Measurements from ENCODE around the gene INSL3.

Gene INSL3

DNA sequence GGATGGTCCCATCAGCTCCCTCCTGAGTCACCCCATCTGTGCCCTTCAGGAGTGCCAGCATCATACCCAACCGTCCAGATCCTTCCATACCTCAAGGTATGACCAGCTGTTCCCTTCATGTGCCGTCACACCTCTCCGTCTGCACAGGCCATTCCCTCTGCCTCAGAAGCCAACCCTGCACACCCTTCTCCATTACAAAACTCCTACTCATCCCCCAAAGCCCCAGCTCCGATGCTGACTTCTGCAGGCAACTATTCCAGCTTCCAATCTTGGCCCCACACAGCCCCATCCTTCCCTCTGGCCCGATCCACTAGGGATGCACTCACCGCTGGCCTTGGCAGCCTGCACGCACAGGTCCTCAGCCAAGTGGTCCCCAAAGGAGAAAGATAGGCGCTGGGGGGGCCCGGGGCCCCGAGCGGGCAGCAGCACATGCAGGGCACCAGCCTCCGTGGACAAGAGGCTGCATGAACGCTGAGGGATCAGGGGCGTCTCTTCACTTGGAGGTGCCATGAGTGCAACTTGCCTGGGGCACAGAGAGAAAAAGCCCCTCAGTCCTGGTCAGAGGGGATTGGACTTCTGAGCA lies 22.7 kb upstream of the INSL3 start:
- DNase-seq, result no peak

DNA sequence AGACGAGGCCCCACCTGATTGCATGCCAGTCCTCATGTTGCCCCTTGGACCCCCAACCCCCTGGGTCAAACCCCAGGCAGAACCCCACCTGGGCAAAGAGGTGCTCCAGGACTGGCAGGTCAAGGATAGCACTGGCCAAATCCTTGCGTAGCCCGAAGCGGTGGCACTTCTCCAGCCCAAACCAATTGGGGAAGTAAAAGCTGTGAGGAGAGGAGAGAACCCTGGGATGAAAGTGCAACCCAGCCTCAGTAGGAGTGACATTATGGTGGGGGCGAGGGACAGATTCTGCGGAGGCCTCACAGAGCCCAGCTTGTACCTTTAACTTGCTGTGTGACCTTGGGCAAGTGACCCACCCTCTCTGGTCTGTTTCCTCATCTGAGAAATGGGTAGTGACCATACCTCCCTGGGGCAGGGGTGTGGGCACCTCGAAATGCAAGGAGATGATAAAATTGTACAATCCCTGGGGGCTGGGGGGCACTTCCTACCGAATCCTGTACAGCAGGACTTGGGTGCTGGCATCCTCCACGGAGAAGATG lies 22.0 kb upstream of the INSL3 start:
- no peak for DNase-seq

- no peak for DNase-seq
Measured at GRCh38 chr19:17842663-17843291, 21.5 kb upstream of the INSL3 start.

- no peak for DNase-seq
Measured at GRCh38 chr19:17841810-17842662, 20.7 kb upstream of the INSL3 start.

GRCh38 chr19:17841371-17841809 lies 20.1 kb upstream of the INSL3 start:
- no peak for DNase-seq

GRCh38 chr19:17840019-17840418 lies 18.7 kb upstream of the INSL3 start:
- DNase-seq, result no peak

GRCh38 chr19:17837972-17838371 lies 16.7 kb upstream of the INSL3 start:
- no peak for DNase-seq

GRCh38 chr19:17836530-17836929 lies 15.2 kb upstream of the INSL3 start:
- DNase-seq, result no peak

DNA sequence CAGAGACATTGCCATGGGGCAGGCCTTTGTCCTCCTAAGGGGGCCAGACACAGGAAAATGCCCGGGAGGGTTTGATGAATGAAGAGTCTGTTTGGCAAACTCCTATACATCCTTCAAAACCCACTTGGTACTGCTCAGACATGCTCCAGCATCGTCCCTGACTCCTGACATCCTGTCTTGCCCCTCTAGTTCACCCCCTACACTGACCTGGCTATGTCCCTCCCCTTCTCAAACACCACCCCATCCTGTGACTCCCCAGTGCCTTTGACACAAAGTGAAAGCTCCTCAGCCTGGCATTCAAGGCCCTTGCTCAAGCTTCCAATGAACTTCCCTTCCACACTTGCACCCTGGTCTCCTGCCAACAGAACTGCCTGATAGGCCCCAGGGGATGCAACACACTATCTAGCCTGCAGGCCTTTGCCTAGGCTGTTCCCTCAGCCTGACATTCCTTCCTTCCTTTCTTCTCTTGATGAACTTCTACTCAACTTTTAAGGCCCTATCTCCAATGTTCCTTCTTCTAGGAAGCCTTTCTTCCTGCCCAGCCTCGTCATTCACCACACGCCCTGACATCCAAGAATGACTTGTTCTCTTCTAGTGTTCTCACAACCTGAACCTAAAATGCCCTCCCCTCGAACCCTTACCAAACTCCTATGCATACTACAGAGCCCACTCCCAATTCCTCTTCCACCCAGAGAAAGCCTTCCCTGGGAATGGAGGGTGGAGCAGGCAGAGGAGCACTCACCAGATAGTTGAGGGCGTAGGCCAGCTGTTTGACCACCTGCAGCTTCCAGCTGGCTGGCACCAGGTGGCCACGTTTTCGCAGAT lies 14.1 kb upstream of the INSL3 start:
- DNase-seq, result no peak

DNA sequence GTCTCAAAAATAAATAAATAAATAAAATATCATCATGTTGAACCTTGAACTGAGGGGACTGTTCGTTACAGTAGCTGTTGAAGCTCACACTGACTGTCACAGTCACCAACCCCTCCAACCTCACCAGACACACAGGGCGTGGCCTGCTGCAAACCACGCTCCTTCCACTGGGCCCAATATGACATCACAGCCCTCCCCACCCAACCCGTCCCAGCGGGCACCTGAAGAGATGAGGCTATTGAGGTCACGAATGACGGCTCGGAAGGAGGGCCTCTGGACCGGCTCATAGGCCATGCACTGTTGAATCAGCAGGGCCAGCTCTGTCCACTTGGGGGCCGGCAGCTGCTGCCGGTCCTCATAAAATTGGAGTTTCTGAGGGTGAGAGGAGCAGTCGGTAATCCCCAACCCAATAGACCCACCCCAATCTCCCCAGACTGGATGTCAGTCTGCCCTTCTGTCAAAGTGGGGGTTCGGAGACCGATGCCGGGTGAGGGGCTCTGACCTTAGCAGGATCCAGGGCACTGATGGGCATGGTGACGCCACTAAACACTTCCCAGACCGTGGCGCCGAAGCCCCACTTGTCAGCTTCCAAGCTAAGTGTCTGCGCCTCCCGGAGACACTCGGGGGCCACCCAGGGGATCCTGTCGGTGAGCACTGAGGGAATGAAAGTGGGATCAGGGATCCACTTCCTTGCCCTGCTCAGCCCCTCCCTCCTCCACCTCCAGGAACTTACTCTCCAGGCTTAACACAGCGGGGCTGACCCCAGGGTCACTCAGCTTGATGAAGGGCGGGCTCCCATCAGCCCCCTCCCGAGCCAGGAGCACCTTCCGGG lies 13.2 kb upstream of the INSL3 start:
- DNase-seq, result no peak

- DNase-seq, result no peak
Measured at GRCh38 chr19:17832443-17833208, 11.3 kb upstream of the INSL3 start.

- no peak for DNase-seq
Measured at GRCh38 chr19:17831419-17831888, 10.1 kb upstream of the INSL3 start.

DNA sequence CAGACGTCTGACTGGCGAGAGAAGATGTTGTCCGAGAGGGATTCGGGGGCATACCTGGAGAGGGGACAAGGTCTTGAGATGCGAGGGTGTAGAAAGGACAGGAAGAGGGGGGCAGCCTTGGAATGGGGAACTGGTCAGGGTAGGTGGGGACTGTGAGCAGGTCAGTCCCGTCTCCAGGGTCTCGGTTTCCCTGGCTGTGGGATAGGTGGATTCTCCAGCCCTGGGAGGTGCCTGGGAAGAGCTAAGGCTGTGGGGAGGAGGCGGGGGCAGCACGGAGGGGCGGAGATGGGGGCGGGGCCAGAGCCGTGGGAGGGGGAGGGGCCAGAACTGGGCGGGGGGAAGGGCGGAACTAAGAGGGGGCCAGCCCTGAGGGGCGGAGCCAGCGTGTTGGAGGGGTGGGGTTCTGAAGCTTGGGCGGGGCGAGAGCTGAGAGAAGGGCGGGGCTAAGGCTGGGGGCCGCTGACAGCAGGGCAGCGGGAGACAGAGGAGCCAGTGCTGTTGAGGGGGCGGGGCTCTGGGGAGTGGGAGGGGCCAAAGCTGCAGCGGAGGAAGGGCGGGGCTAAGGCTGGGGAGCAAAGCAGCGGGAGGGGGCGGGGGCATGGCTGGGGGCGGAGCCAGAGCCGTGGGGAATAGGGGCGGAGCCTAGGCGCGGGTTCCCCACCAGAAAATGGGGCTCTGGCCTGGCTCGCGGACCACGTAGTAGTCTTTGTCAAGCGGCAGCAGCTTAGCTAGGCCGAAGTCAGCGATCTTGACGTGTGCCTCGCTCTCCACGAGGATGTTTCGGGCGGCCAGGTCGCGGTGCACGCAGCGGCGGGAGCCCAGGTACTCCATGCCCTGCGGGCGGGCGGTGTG lies 9.5 kb upstream of the INSL3 start:
- DNase-seq, result no peak

- DNase-seq, result no peak
Measured at GRCh38 chr19:17829855-17830566, 8.7 kb upstream of the INSL3 start.

DNA sequence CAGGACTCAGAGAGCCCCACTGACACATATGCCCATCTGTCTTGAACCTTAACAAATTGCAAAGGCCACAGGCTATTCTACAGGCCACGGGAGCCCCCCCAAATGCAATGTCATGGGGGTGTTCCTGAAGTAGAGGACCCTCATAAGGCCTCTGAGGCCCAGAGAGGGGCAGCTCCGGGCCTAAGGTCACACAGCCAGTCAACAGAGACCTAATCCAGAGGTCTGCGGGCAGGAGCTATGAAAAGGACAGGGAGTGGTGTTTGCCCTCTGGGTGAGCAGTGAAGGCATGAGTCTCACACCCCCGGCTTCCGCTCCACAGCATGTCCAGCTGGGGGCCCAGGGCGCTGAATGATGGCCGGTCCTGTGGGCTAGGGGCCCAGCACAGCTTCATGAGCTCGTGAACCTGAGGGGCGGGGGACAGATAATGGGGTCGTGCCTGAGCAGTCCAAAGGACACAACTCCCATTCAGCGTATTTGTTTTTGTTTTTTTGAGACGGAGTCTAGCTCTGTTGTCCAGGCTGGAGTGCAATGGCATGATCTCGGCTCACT lies 5.3 kb upstream of the INSL3 start:
- DNase-seq, result no peak

DNA sequence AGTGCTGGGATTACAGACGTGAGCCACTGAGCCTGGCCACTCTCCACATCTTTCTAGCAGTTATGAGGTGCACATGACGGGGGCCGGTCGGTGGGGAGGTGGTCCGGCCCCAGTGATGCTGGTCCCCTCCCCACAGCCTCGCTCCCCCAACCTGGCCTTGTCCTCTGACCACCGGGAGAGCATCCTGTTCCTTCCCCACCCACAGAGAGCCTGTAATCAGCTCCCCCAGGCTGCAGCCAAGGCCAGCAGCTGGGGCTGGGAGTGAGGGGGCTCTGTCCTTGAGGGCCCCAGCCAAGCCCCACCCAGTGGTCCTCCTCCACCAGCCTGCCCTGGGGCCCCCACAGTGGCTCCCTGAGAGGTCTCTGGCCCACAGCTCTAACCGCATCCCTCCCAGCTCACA lies 3.0 kb upstream of the INSL3 start:
- DNase-seq, result no peak

DNA sequence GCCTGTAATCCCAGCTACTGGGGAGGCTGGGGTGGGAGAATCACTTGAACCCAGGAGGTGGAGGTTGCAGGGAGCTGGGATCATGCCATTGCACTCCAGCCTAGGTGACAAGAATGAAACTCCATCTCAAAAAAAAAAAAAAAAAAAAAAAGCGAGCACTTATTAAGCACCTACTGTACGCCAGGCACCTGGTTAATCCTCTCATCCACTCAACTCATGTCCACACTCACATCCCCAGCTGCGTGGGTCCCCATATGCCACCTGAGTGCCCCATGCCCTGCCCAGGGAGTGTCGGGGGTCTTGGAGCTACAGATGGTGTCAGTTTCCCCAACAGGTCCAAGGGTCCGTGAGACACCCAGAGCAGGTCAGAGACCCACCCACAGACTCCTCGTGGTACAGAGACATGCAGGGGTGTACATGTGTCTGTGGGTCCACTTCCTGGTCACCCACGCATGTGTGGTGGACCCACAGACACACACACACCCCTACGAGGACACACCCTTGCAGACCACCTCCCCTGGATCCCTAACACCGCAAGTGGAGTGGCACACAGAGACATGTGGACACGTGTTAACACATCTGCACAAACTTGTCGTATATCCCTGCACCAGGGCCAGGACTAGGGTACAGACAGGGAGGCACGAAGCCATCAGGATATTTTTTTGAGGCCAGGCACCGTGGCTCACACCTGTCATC lies 3.5 kb downstream of the INSL3 start:
- DNase-seq, result no peak

GRCh38 chr19:17812099-17812498 lies 9.2 kb downstream of the INSL3 start:
- no peak for DNase-seq
